ENCODE data around the gene ZNF215.
"Not testable (repeated sequence)": the region's sequence is repeated elsewhere in the genome, so short reads cannot be mapped to it uniquely, and the experiment has no call there.

Gene ZNF215

GRCh38 chr11:6900327-6900999 lies 25.8 kb upstream of the ZNF215 start:
- Histone ChIP-seq H3K4me3 (ENCODE audit: low read depth in 1 of 5, low read length in 5 of 5) (no peak overlapping the region), H3K27me3 (ENCODE audit: control insufficient read depth in 5 of 5, insufficient read depth in 4 of 5, low read length in 5 of 5) (no peaks in the 10 kb centered on the region), H3K4me1 (ENCODE audit: control insufficient read depth in 5 of 5, insufficient read depth in 5 of 5, low read length in 5 of 5) (no peaks in the 10 kb centered on the region), H3K9me3 (ENCODE audit: control insufficient read depth in 5 of 5, low read length in 5 of 5) (no peaks in the 10 kb centered on the region), H3K36me3 (ENCODE audit: control insufficient read depth in 5 of 5, insufficient read depth in 5 of 5, low read length in 5 of 5) (no peaks in the 10 kb centered on the region), H3K9ac (ENCODE audit: low read length in 5 of 5) (no peak overlapping the region), H3K27ac (ENCODE audit: low read depth, low read length) (no peak overlapping the region)

DNA sequence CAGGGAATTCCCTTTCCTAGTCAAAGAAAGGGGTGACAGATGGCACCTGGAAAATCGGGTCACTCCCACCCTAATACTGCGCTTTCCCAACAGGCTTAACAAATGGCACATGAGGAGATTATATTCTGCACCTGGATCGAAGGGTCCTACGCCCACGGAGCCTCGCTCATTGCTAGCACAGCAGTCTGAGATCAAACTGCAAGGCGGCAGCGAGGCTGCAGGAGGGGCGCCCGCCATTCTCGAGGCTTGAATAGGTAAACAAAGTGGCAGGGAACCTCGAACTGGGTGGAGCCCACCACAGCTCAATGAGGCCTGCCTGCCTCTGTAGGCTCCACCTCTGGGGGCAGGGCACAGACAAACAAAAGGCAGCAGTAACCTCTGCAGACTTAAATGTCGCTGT lies 21.4 kb upstream of the ZNF215 start:
- H3K4me1 ChIP-seq (ENCODE audit: control insufficient read depth in 5 of 5, insufficient read depth in 5 of 5, low read length in 5 of 5); H3K27me3 ChIP-seq (ENCODE audit: control insufficient read depth in 5 of 5, insufficient read depth in 4 of 5, low read length in 5 of 5); H3K9me3 ChIP-seq (ENCODE audit: control insufficient read depth in 5 of 5, low read length in 5 of 5); H3K36me3 ChIP-seq (ENCODE audit: control insufficient read depth in 5 of 5, insufficient read depth in 5 of 5, low read length in 5 of 5); H3K9ac ChIP-seq (ENCODE audit: low read length in 5 of 5); H3K27ac ChIP-seq (ENCODE audit: low read depth, low read length); H3K4me3 ChIP-seq (ENCODE audit: low read depth in 1 of 5, low read length in 5 of 5): not testable (repeated sequence)

DNA sequence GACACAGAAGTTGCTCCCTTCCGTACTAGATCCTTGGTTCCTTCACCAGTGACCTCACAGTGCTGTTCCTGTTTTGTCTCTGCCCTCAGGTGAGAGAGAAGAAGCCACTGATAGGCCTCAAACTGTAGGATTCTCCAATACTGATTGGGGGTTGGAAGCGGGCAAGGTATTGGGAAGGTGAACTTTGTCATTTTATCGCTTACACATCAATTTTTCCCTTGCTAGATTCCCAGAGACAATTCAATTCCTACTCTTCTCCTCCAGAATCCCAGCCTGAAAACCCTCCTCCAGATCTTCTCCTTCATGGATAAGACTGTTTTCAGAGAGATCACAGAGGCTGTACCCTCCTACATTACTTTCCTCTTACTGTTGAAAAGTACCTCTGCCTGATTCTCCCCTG lies 14.8 kb upstream of the ZNF215 start:
- H3K27me3 ChIP-seq (ENCODE audit: control insufficient read depth in 5 of 5, insufficient read depth in 4 of 5, low read length in 5 of 5): no peaks in the 10 kb centered on the region
- no peak overlapping the region for H3K4me3 ChIP-seq (ENCODE audit: low read depth in 1 of 5, low read length in 5 of 5)
- H3K9ac ChIP-seq (ENCODE audit: low read length in 5 of 5): no peak overlapping the region
- H3K9me3 ChIP-seq (ENCODE audit: control insufficient read depth in 5 of 5, low read length in 5 of 5): no peaks in the 10 kb centered on the region
- no peaks in the 10 kb centered on the region for H3K36me3 ChIP-seq (ENCODE audit: control insufficient read depth in 5 of 5, insufficient read depth in 5 of 5, low read length in 5 of 5)
- no peak overlapping the region for H3K27ac ChIP-seq (ENCODE audit: low read depth, low read length)
- peaks cover 0 to 3% (median 0%) of the 10 kb centered on the region in 5 donors for H3K4me1 ChIP-seq (ENCODE audit: control insufficient read depth in 5 of 5, insufficient read depth in 5 of 5, low read length in 5 of 5)

GRCh38 chr11:6911948-6912347 lies 14.3 kb upstream of the ZNF215 start:
- Histone ChIP-seq H3K9me3 (ENCODE audit: control insufficient read depth in 5 of 5, low read length in 5 of 5) (no peaks in the 10 kb centered on the region), H3K27ac (ENCODE audit: low read depth, low read length) (no peak overlapping the region), H3K4me3 (ENCODE audit: low read depth in 1 of 5, low read length in 5 of 5) (no peak overlapping the region), H3K36me3 (ENCODE audit: control insufficient read depth in 5 of 5, insufficient read depth in 5 of 5, low read length in 5 of 5) (no peaks in the 10 kb centered on the region), H3K27me3 (ENCODE audit: control insufficient read depth in 5 of 5, insufficient read depth in 4 of 5, low read length in 5 of 5) (no peaks in the 10 kb centered on the region), H3K4me1 (ENCODE audit: control insufficient read depth in 5 of 5, insufficient read depth in 5 of 5, low read length in 5 of 5) (peaks cover 0 to 3% (median 0%) of the 10 kb centered on the region in 5 donors), H3K9ac (ENCODE audit: low read length in 5 of 5) (no peak overlapping the region)

GRCh38 chr11:6919698-6920097 lies 6.5 kb upstream of the ZNF215 start:
- Histone ChIP-seq H3K4me3 (ENCODE audit: low read depth in 1 of 5, low read length in 5 of 5) (no peak overlapping the region), H3K36me3 (ENCODE audit: control insufficient read depth in 5 of 5, insufficient read depth in 5 of 5, low read length in 5 of 5) (no peaks in the 10 kb centered on the region), H3K9ac (ENCODE audit: low read length in 5 of 5) (no peak overlapping the region), H3K9me3 (ENCODE audit: control insufficient read depth in 5 of 5, low read length in 5 of 5) (peaks cover 0 to 2% (median 0%) of the 10 kb centered on the region in 5 donors), H3K27ac (ENCODE audit: low read depth, low read length) (no peak overlapping the region), H3K4me1 (ENCODE audit: control insufficient read depth in 5 of 5, insufficient read depth in 5 of 5, low read length in 5 of 5) (no peaks in the 10 kb centered on the region), H3K27me3 (ENCODE audit: control insufficient read depth in 5 of 5, insufficient read depth in 4 of 5, low read length in 5 of 5) (no peaks in the 10 kb centered on the region)

DNA sequence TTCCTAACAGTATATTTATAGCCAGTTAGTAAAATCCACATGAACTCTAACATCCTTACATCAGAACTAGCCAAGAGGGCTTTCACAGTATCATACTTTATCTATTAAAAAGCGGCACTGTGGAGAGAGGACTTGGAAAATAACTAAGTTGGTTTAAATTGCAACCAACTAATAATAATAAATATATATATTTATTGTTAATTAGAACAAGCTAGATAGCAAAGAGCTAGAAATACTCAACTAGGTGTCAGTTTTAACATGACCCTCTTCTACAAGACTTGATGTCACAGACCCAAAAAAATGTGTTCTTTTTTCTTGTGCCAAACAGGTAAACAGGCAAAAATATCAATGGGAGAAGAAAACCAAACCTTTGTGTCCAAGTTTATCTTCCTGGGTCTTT lies 5.5 kb upstream of the ZNF215 start, which contains the start of gene OR2D3:
OR2D3 (plus strand) TSS at position 301 of the 400 bp plus-strand sequence; CDS start at position 301, 0 bp downstream.
- Histone ChIP-seq H3K27me3 (ENCODE audit: control insufficient read depth in 5 of 5, insufficient read depth in 4 of 5, low read length in 5 of 5) (no peaks in the 10 kb centered on the region), H3K36me3 (ENCODE audit: control insufficient read depth in 5 of 5, insufficient read depth in 5 of 5, low read length in 5 of 5) (no peaks in the 10 kb centered on the region), H3K27ac (ENCODE audit: low read depth, low read length) (no peak within 1 kb of the TSS), H3K9me3 (ENCODE audit: control insufficient read depth in 5 of 5, low read length in 5 of 5) (peaks cover 0 to 2% (median 0%) of the 10 kb centered on the region in 5 donors), H3K4me3 (ENCODE audit: low read depth in 1 of 5, low read length in 5 of 5) (no peak within 1 kb of the TSS), H3K9ac (ENCODE audit: low read length in 5 of 5) (no peak within 1 kb of the TSS), H3K4me1 (ENCODE audit: control insufficient read depth in 5 of 5, insufficient read depth in 5 of 5, low read length in 5 of 5) (peaks cover 0 to under 1% (median 0%) of the 10 kb centered on the region in 5 donors)

DNA sequence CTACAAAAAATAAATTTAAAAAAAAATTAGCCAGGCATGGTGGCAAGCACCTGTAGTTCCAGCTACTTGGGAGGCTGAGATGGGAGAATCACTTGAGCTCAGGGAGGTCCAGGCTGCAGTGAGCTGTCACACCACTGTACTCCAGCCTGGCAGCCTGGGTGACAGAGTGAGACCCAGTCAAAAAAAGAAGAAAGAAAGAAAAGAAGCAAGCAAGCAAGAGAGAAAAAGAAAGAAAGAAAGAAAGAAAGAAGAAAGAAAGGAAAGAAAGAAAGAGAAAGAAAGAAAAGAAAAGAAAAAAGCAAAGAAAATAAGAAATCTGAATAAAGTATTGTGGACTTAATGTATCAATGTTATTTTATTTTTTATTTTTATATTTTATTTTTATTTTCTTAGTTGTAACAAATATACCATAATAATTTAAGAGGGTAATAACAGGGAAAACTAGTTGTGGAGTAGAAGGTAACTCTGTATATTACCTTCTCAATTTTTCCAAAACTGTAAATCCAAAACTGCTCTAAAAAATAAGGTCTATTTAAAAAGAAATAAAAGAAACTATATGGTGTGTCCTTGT lies 1.1 kb upstream of the ZNF215 start:
- Histone ChIP-seq H3K36me3 (ENCODE audit: control insufficient read depth in 5 of 5, insufficient read depth in 5 of 5, low read length in 5 of 5) (no peaks in the 10 kb centered on the region), H3K27ac (ENCODE audit: low read depth, low read length) (no peak overlapping the region)

GRCh38 chr11:6925636-6926207 lies 504 bp upstream of the ZNF215 start:
- Histone ChIP-seq H3K36me3 (ENCODE audit: control insufficient read depth in 5 of 5, insufficient read depth in 5 of 5, low read length in 5 of 5) (no peaks in the 10 kb centered on the region), H3K4me1 (ENCODE audit: control insufficient read depth in 5 of 5, insufficient read depth in 5 of 5, low read length in 5 of 5) (peaks cover 1 to 20% (median 13%) of the 10 kb centered on the region in 5 donors), H3K27ac (ENCODE audit: low read depth, low read length) (no peak overlapping the region), H3K27me3 (ENCODE audit: control insufficient read depth in 5 of 5, insufficient read depth in 4 of 5, low read length in 5 of 5) (no peaks in the 10 kb centered on the region), H3K9me3 (ENCODE audit: control insufficient read depth in 5 of 5, low read length in 5 of 5) (no peaks in the 10 kb centered on the region), H3K9ac (ENCODE audit: low read length in 5 of 5) (peak overlapping the region in 2 of 5 donors; percentile 76 to 81), H3K4me3 (ENCODE audit: low read depth in 1 of 5, low read length in 5 of 5) (peak overlapping the region; percentile 54 to 88 (median 77))

More for the DNA sequence above, 1.1 kb upstream of the ZNF215 start:
- Histone ChIP-seq H3K4me1 (ENCODE audit: control insufficient read depth in 5 of 5, insufficient read depth in 5 of 5, low read length in 5 of 5) (peaks cover 1 to 20% (median 13%) of the 10 kb centered on the region in 5 donors), H3K9me3 (ENCODE audit: control insufficient read depth in 5 of 5, low read length in 5 of 5) (no peaks in the 10 kb centered on the region), H3K9ac (ENCODE audit: low read length in 5 of 5) (no peak overlapping the region), H3K4me3 (ENCODE audit: low read depth in 1 of 5, low read length in 5 of 5) (no peak overlapping the region), H3K27me3 (ENCODE audit: control insufficient read depth in 5 of 5, insufficient read depth in 4 of 5, low read length in 5 of 5) (no peaks in the 10 kb centered on the region)

DNA sequence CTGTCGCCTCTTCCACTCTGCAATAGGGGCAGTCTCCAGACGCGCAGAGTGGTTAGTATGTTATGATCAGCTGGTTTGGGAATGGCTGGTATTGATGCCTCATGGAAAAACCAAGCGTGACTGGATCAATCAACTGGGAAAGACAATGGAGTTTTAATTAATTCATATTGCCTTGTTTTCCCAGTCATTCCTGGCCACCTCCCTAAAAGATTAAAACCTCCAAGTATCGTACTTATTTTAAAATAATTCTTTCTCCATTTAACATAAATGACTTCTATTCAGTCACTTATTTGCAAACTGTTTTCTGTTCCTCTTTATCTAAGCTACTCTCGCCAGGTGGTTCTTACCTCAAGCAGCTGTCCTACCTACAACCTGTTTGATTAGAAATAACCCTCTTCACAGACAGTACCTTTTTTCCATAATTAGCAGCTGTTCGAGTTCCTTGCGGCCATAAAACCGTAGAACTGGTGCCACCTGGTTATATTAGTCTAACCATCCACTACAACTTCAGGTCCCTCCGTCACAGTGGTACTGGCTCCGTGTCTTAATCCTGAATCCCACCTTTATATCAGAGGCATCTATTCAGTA lies 898 bp downstream of the ZNF215 start:
- Histone ChIP-seq H3K4me1 (ENCODE audit: control insufficient read depth in 5 of 5, insufficient read depth in 5 of 5, low read length in 5 of 5) (peaks cover 1 to 22% (median 19%) of the 10 kb centered on the region in 5 donors), H3K27me3 (ENCODE audit: control insufficient read depth in 5 of 5, insufficient read depth in 4 of 5, low read length in 5 of 5) (no peaks in the 10 kb centered on the region), H3K9ac (ENCODE audit: low read length in 5 of 5) (peak overlapping the region in 4 of 5 donors; percentile 21 to 81 (median 78)), H3K36me3 (ENCODE audit: control insufficient read depth in 5 of 5, insufficient read depth in 5 of 5, low read length in 5 of 5) (no peaks in the 10 kb centered on the region), H3K9me3 (ENCODE audit: control insufficient read depth in 5 of 5, low read length in 5 of 5) (no peaks in the 10 kb centered on the region), H3K27ac (ENCODE audit: low read depth, low read length) (no peak overlapping the region), H3K4me3 (ENCODE audit: low read depth in 1 of 5, low read length in 5 of 5) (peak overlapping the region; percentile 74 to 88 (median 78))

DNA sequence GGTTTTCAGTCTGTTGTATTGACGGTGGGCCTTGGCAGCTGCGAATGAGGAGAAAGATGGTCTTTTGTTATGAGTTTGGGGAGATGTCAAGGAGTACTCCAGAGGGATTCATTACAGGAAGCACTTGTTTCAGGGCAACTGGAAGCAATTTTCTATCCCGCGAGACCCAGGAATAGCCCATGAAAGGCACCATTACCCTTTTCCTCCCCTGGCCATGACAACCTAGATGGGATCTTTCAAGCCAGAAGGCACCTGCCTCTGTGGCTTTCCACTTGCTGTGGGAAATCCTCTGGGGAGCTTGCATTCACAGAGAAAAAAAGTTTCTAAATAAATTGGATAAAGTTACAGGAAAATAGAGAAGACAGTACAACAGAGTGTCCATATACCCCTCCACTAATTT lies 2.7 kb downstream of the ZNF215 start:
- peaks cover 1 to 22% (median 19%) of the 10 kb centered on the region in 5 donors for H3K4me1 ChIP-seq (ENCODE audit: control insufficient read depth in 5 of 5, insufficient read depth in 5 of 5, low read length in 5 of 5)
- no peaks in the 10 kb centered on the region for H3K27me3 ChIP-seq (ENCODE audit: control insufficient read depth in 5 of 5, insufficient read depth in 4 of 5, low read length in 5 of 5)
- H3K9me3 ChIP-seq (ENCODE audit: control insufficient read depth in 5 of 5, low read length in 5 of 5): no peaks in the 10 kb centered on the region
- H3K4me3 ChIP-seq (ENCODE audit: low read depth in 1 of 5, low read length in 5 of 5): no peak overlapping the region
- H3K27ac ChIP-seq (ENCODE audit: low read depth, low read length): no peak overlapping the region
- no peaks in the 10 kb centered on the region for H3K36me3 ChIP-seq (ENCODE audit: control insufficient read depth in 5 of 5, insufficient read depth in 5 of 5, low read length in 5 of 5)
- H3K9ac ChIP-seq (ENCODE audit: low read length in 5 of 5): no peak overlapping the region
